Limb (tissue), 2 donors: Measurements from ENCODE around the gene ARHGAP18.
A peak's percentile ranks its signal among the peaks of the same experiment; 100 is the strongest.

Experiments used
- DNase-seq, 2 donors: peaks; one replicate each; pipeline ENCODE4 v3.0.0-alpha.2; 2016; ENCODE audit errors: extremely low spot score in 2 of 2

Gene ARHGAP18

GRCh38 chr6:129643968-129644367 is 66.0 kb downstream of the ARHGAP18 start:
- DNase-seq = no peak

DNA sequence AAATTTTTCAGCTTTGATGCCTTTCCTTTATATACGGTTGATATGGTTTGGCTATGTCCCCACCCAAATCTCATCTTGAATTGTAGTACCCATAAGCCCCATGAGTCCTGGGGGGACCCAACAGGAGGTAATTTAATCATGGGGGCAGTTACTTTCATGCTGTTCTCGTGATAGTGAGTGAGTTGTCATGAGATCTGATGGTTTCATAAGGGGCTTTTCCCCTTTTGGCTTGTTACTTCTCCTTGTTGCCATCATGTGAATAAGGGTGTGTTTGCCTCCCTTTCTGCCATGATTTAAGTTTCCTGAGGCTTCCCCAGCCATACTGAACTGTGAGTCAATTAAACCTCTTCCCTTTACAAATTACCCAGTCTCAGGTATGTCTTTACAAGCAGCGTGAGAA is 66.8 kb downstream of the ARHGAP18 start:
- no peak for DNase-seq

GRCh38 chr6:129642322-129642721 is 67.7 kb downstream of the ARHGAP18 start:
- no peak for DNase-seq

DNA sequence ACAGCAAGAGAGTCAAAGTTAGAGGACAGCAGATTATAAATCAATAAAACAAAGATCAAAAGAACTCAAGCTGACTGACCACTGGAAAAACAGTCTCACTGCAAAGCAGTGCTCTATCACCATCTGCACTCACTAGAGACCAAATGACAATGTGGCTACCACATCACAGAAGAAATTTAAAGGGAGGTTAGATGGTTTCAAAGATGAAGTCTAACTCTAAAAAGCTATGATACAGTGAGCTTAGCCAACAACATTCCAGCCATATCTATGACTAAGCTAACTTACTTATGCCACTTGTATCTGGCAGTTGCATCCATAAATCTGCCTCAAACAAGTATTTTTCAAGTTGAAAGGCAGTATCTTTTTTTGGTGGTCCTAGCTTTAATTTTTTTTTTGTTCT is 68.6 kb downstream of the ARHGAP18 start:
- DNase-seq = no peak

DNA sequence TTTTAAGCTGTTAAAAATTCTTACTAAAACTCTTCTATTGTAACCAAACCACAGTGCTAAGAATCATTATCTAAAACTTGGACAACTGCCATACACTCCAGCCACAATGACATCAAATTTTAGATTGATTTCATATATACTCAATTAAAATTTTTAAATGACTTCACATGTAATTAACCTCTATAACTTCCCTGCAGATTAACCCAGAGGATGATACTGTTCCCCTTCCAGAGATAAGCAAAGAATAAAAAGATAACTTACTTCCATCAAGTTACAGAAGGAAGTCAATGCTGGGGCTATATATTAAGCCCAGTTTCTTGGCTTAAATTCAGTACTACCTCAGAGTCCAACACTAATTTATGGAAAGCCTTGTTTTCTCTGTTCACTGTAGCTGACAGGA is 71.3 kb downstream of the ARHGAP18 start:
- no peak for DNase-seq

- DNase-seq = peak in 1 of 2 donors; percentile 41
Observed at GRCh38 chr6:129638055-129638684, 71.8 kb downstream of the ARHGAP18 start.

DNA sequence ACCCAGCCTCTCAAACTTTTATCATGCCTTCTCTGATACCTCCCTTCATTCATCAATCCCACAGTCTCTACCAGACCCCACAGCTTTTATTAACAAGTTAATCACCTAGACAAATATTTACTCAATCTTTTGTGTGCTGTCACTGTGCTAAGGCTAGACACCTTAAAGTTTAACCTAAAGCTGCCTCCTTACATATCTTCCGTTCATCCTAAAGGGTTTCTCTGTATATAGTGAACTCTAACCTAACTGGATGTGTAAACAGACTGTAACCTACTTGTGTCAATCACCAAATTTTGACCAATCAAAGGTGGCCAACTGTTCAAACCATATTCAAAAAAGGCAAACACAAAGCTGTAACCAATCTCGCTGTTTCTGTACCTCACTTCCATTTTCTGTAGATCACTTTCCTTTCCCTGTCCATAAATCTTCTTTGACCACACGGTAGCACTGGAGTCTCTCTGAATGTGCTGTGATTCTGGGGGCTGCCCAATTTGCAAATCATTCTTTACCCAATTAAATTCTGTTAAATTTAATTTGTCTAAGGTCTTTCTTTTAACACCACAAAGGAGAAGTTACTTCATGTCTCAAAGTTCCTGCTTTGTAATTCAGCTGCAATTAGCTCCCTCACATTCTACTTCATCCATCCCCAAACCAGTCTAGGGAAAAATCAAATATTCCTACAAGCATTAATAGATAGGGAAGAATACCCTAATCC is 72.5 kb downstream of the ARHGAP18 start:
- DNase-seq = no peak

GRCh38 chr6:129635396-129636130 is 74.4 kb downstream of the ARHGAP18 start:
- peak in 1 of 2 donors; percentile 82 for DNase-seq

DNA sequence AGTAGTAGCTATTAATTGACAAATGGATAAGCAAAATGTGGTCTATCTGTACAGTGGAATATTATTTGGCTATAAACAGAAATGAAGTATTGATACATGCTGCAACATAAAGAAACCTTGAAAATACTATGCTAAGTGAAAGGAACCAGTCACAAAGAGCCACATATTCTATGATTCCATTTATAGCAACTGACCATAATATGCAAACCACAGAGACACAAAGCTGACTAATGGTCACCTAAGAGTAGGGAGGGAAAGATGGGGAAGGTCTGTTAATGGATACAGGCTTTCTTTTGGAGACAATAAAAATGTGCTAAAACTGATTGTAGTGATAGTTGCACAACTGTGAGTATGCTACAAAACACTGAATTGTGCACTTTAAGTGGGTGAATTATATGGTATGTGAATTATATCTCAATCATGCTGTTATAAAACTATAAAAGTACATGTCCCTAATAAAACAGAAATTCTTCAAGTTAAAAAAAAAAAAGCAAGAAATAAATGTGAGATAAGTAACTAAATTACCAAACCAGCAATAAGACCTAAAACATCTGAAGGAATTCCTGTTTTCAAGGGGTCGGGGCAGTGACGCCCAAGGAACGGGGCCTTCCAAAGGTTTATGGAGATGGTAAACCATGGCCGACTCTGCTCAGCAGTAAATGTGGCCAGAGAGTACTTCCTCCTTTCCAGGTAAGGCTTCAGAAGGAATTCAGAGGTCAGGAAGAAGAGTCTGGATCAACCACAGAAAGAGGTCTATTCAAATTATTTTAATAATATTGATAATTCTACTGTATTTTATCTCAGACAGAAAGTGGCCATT is 75.4 kb downstream of the ARHGAP18 start:
- no peak for DNase-seq

DNA sequence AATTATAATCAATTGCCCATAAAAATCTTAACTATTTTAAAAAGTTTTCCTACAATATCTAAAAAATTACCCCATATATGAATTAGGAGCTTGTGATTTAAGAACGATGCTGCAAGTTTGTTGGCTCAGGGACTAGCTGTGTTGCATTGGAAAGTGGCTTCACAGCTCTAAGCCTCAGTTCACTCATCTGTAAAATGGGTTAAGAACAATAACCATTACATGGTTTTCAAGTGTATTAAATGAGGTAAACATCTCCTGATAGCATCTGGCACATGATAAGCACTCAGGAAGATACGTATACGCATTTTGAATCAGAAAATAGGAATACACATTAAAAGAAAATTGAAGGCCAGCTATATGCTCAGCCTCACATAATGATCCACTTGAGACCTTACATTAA is 76.4 kb downstream of the ARHGAP18 start:
- DNase-seq = no peak

DNA sequence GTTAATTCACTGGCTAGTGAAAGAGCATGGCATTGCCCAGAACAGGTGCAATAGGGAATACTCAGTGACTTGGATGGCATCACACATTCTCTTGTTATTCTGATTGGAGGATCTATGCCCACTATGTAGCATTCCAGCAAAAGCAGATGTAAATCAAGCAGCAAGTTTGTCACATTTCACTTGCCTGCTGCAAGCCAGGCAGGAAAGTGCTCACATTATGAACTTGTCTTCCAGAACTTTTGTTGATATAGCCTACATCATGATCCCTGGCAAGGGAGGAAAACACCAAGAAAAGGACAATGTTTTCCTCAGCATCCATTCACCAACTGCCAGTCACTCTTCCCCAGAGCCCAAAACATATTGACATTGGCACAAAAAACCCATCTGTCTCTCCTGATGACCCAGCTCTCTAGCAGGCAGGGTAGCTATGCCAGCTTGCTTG is 77.8 kb downstream of the ARHGAP18 start:
- DNase-seq = no peak

DNA sequence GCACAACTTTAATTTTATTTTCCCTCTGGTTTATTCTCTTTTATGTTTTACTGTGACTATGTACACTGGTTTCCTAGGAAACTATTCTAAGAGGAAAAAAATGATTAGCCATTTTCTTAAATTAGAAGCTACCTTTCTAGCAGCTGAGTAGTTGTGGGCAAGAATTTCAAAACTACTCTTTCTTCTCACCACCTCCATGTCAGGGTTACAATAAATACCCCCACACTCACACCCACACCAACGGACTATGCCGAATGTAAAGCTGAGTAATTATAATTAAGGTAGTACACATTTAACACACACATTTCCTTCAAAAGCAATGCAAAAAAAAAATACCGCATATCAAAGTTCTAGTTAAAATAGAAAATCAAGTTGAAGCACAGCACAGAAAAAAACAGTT is 78.9 kb downstream of the ARHGAP18 start:
- no peak for DNase-seq

DNA sequence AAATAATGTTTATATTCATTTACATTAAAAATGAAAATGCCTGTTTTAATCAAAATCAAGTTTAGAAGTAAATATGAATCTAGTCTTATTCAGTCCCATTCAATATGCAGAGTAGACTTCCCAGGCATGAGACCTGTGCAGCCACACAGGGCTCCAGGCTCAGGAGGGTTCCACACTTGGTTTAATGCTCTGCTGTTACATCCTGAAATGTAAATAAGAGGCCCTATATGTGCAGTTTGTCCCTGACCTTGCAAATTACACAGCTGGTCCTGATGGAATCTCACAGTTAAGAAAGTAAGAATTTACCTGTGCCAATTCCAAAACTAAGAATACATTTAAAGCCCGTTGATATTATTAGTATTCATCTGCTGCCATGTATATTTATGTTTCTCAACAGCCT is 79.4 kb downstream of the ARHGAP18 start:
- no peak for DNase-seq

DNA sequence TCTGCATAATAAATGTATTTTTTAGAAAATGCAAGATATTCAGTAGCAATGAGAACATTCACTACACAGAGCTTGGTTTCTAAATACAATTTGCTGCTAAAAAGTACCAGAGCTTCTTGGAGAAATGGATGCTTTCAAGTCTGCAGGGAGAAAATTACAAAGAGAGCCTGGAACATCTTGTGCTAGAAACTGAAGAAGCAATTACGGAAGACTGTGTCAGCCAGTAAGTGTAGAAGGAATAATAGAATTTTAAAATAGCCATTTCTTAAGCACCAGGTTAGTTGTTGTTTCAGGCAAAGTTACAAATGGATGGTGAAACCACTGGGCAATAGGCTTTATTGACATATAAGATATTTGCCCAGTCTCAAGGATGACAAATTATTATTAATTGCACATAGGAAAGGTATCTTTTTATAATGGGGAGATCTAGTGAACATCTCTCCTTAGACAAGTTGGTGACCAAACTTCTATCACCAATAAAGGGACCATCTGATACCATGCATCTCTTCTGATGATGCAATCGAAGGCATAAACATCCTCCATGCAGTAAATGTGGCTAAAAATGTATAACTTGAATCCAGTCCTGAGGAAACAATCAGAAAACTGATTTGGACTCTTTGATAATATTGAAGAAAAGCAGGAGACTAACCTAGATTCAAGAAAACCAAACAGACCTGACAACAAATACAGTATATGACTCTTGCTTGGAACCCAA is 81.7 kb downstream of the ARHGAP18 start:
- no peak for DNase-seq

DNA sequence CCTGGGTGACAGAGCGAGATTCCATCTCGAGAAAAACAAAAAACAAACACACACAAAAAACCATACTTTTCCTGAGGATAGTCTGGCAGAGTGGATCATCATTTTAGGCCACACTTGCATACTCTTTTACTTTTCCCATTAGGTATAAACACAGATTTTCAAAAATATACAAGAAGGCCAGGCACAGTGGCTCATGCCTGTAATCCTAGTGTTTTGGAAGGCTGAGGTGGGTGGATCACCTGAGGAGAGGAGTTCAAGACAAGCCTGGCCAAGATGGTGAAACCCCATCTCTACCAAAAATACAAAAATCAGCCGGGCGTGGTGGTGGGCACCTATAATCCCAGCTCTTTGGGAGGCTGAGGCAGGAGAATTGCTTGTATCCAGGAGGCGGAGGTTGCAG is 85.5 kb downstream of the ARHGAP18 start:
- no peak for DNase-seq

DNA sequence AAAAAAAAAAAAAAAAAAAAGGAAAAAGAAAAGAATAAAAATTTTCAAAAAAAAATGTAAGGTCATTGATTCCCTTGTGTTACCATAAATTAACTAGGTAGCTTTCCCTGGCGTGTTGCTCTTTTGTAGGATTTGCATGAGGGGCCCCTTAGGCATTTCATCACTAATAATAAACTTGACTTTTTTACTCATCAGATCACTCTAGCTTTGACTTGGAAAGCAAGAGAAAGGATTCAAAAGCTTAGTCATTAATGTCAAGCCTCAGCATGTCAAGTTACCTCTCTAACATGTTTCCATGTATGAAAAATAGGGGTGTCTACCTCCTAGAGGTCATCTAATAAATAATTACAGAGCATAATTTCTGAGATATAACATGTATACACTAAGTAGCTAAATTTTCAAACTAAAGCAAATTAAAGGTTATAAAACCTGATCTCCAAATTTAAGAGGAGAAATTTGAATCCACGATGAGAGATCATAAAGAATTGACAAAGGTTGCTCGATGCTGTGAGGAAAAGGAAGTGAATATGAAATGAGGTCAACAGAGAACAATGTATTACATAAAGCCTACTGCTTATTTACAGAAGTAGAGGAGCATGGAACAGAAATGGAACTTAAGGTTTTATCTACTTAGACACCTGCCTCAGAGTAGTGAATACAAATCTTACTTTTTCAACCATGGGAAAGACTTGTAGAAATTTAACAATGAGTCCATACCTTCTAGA is 86.8 kb downstream of the ARHGAP18 start:
- no peak for DNase-seq

- no peak for DNase-seq
Observed at GRCh38 chr6:129621252-129621651, 88.7 kb downstream of the ARHGAP18 start.

DNA sequence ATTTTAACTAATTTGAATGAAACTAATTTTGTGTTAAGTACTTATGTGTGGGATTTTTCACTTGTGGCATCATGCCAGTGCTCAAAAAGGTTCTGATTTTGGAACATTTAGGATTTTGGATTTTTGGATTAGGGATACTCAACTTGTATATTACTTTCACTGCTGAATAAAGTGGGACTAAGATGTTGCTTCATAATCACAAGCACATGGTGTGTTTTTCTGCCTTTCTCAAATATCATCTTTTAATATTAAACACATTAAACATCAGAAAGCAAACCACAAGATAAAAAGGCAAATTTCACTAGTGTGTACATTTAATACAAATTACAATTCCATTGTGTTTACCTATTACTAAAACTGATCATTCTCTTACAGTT is 89.8 kb downstream of the ARHGAP18 start:
- no peak for DNase-seq

- no peak for DNase-seq
Observed at GRCh38 chr6:129619579-129620233, 90.3 kb downstream of the ARHGAP18 start.

DNA sequence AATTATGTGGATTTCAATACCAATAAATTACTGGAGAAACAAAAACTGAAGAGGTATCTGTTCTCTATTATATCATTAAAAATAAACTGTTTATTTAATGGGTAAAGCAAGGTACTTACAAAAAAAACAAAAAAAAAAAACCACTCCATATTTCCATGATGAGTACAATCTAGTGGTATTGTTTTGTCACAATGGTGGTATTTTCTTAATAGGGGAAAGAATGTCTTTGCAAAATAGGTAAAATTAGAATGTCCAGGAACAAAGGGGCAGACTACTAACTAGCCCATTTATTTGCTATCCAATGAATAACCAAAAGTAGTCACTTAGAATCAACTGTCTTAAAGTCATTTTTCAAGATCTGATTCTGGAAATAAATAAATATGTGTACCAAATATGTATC is 92.0 kb downstream of the ARHGAP18 start:
- DNase-seq = no peak
